Eye (tissue), 1 donor: ENCODE results near the gene PRKAR1B.
"Not testable (repeated sequence)": the region's sequence is repeated elsewhere in the genome, so short reads cannot be mapped to it uniquely, and the experiment has no call there.

Experiments
- DNase-seq: peaks from one replicate; pipeline ENCODE4 v3.0.0-alpha.2; 2015

The PRKAR1B gene

GRCh38 chr7:569071-569855 is 157.8 kb downstream of the PRKAR1B start:
- DNase-seq = no peak

GRCh38 chr7:568031-568951 is 158.8 kb downstream of the PRKAR1B start:
- peak; percentile 56 for DNase-seq

- DNase-seq = no peak
These were observed 159.7 kb downstream of the PRKAR1B start for GRCh38 chr7:567305-567883.

GRCh38 chr7:566100-566499 is 161.0 kb downstream of the PRKAR1B start:
- DNase-seq = no peak

GRCh38 chr7:564176-564865 is 162.8 kb downstream of the PRKAR1B start:
- DNase-seq = no peak

- no peak for DNase-seq
These were observed 163.4 kb downstream of the PRKAR1B start for GRCh38 chr7:563629-564170.

GRCh38 chr7:562789-563628 is 164.1 kb downstream of the PRKAR1B start:
- no peak for DNase-seq

- no peak for DNase-seq
These were observed 164.8 kb downstream of the PRKAR1B start for GRCh38 chr7:562374-562675.

- DNase-seq = no peak
These were observed 165.3 kb downstream of the PRKAR1B start for GRCh38 chr7:561631-562373.

- no peak for DNase-seq
These were observed 166.0 kb downstream of the PRKAR1B start for GRCh38 chr7:560966-561630.

GRCh38 chr7:559396-559705 is 167.7 kb downstream of the PRKAR1B start:
- DNase-seq = no peak

GRCh38 chr7:557558-557881 is 169.6 kb downstream of the PRKAR1B start:
- no peak for DNase-seq

GRCh38 chr7:556837-557557 is 170.1 kb downstream of the PRKAR1B start:
- no peak for DNase-seq

GRCh38 chr7:556291-556826 is 170.7 kb downstream of the PRKAR1B start:
- DNase-seq = peak; percentile 59

GRCh38 chr7:555551-556160 is 171.4 kb downstream of the PRKAR1B start:
- DNase-seq = no peak

- DNase-seq = no peak
These were observed 173.4 kb downstream of the PRKAR1B start for GRCh38 chr7:553636-554111.

- no peak for DNase-seq
These were observed 174.0 kb downstream of the PRKAR1B start for GRCh38 chr7:552868-553635.

GRCh38 chr7:552151-552867 is 174.8 kb downstream of the PRKAR1B start:
- not testable (repeated sequence) for DNase-seq
